CD4-positive, alpha-beta T cell treated with Interleukin-15 for 4 hours (primary cell): Measurements from ENCODE around the gene A2M.
"Not testable (repeated sequence)": the region's sequence is repeated elsewhere in the genome, so short reads cannot be mapped to it uniquely, and the experiment has no call there.

ENCODE experiments used
- DNase-seq: peaks from one replicate; pipeline ENCODE4 v3.0.0-alpha.2; 2020; ENCODE audit warnings: low spot score

Gene A2M

GRCh38 chr12:9115731-9116559 lies at the start of gene A2M:
TSS of gene A2M (minus strand) at chr12:9115919. CDS start at chr12:9115849, 70 bp downstream.
- DNase-seq: no peak

GRCh38 chr12:9163392-9163791 lies 47.7 kb upstream of the A2M start:
- no peak for DNase-seq

- DNase-seq: no peak
Observed at GRCh38 chr12:9156119-9156518, 40.4 kb upstream of the A2M start.

GRCh38 chr12:9149372-9149771 lies 33.7 kb upstream of the A2M start:
- DNase-seq: no peak

GRCh38 chr12:9148926-9149325 lies 33.2 kb upstream of the A2M start:
- DNase-seq: no peak

- no peak for DNase-seq
Observed at GRCh38 chr12:9147461-9147860, 31.7 kb upstream of the A2M start.

GRCh38 chr12:9144730-9145106 lies 29.0 kb upstream of the A2M start:
- no peak for DNase-seq

GRCh38 chr12:9143929-9144729 lies 28.4 kb upstream of the A2M start:
- DNase-seq: no peak

GRCh38 chr12:9143137-9143536 lies 27.4 kb upstream of the A2M start:
- no peak for DNase-seq

- DNase-seq: not testable (repeated sequence)
Observed at GRCh38 chr12:9139588-9140290, 24.0 kb upstream of the A2M start.

- DNase-seq: no peak
Observed at GRCh38 chr12:9135903-9136310, 20.2 kb upstream of the A2M start.

- no peak for DNase-seq
Observed at GRCh38 chr12:9134981-9135628, 19.4 kb upstream of the A2M start.

- DNase-seq: no peak
Observed at GRCh38 chr12:9133216-9133916, 17.6 kb upstream of the A2M start.

GRCh38 chr12:9132008-9132535 lies 16.4 kb upstream of the A2M start:
- DNase-seq: no peak

- DNase-seq: no peak
Observed at GRCh38 chr12:9130244-9130643, 14.5 kb upstream of the A2M start.

GRCh38 chr12:9127936-9128663 lies 12.4 kb upstream of the A2M start:
- DNase-seq: no peak

- DNase-seq: no peak
Observed at GRCh38 chr12:9127484-9127883, 11.8 kb upstream of the A2M start.

- no peak for DNase-seq
Observed at GRCh38 chr12:9124383-9125031, 8.8 kb upstream of the A2M start.

GRCh38 chr12:9123781-9124382 lies 8.2 kb upstream of the A2M start:
- no peak for DNase-seq
